GM12873 (cell line): ENCODE results near the gene VPS29.

Experiments used
- TF ChIP-seq, protein P1 (sequence below): IDR thresholded peaks from 2 replicates; pipeline ENCODE4 v1.5.1; 2012; ENCODE audit warnings: low read depth, mild to moderate bottlenecking, moderate library complexity, low read length, control low read depth; ENCODE audit not compliant: insufficient read depth; ENCODE audit errors: missing control alignments

The VPS29 gene

DNA sequence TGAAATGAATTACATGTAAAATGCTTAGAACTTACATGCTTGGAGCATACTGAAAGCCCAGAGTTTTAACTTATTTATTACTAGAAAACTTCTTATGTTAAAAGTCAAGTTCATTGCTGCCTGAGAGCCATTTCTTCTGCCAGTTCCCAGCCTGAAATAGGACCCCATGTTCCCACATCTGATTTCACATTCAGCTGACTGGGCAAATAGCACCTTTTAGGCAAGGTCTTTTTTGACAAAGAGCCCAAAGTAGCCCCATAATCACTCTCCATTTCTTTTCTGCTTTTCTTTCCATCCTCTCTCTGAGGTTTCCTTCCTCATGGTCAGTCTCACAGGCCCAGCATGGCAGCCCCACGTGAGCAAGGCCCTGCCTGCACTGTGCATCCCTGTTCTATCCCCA, 50.6 kb downstream of the VPS29 start:
- TF ChIP-seq, protein P1, sequence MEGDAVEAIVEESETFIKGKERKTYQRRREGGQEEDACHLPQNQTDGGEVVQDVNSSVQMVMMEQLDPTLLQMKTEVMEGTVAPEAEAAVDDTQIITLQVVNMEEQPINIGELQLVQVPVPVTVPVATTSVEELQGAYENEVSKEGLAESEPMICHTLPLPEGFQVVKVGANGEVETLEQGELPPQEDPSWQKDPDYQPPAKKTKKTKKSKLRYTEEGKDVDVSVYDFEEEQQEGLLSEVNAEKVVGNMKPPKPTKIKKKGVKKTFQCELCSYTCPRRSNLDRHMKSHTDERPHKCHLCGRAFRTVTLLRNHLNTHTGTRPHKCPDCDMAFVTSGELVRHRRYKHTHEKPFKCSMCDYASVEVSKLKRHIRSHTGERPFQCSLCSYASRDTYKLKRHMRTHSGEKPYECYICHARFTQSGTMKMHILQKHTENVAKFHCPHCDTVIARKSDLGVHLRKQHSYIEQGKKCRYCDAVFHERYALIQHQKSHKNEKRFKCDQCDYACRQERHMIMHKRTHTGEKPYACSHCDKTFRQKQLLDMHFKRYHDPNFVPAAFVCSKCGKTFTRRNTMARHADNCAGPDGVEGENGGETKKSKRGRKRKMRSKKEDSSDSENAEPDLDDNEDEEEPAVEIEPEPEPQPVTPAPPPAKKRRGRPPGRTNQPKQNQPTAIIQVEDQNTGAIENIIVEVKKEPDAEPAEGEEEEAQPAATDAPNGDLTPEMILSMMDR = no peak

- TF ChIP-seq, protein P1 = peak; percentile 92
Measured at GRCh38 chr12:110449799-110450497, 52.0 kb downstream of the VPS29 start, which contains the start of gene ARPC3. TSS of gene ARPC3 (minus strand) at chr12:110450337. CDS start at chr12:110450260, 77 bp downstream.

GRCh38 chr12:110444455-110444854, 57.5 kb downstream of the VPS29 start:
- TF ChIP-seq, protein P1 = no peak
